HG02571 (cell line): ENCODE data around the gene RNFT1.
"Not testable (repeated sequence)": the region's sequence is repeated elsewhere in the genome, so short reads cannot be mapped to it uniquely, and the experiment has no call there.

Experiments
- ATAC-seq: cut with Tn5 transposase; IDR thresholded peaks from one replicate; pipeline ENCODE4 v1.9.1; 2021; ENCODE audit warnings: mild to moderate bottlenecking, moderate library complexity; ENCODE audit not compliant: unreplicated experiment

Gene RNFT1

DNA sequence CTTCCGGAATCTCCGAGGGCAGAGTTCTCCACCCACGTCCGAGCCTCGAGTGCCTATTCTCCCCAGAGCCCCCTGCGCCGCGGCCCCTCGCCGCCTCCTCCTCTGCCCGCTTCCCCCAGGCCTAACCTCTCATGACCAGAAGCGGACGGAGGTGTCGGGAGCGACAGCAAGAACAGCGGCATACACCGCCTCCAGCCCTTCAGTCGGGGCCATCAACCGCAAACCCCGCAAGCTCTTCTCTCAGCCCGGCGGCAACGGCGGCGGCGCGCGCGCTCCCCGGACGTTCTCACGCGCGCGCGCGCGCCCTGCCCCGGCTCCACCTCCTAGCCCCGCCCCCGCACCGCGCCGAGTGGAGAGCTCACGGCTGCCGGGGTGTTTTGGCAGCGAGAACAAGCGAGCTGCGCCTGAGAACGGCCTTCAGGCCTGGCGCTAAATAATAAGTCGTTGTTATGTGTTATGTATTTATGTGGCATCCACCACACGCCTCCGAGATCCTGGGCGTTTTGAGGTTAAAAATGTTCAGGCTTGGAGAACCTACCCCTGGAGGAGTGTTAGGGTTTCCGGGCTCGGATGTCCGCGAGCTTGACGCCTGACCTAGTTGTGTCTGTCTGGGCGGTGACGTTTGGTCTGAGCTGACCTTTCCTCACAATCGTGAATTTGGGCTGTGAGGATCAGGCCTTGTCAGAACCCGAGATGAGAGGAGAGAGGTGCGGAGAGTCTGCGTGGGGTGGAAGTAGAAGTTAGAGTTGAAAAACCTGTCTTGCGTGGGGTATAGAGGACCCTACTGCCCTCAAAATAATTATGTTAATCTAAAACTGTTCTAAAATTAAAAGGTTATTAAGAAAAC is at the start of gene RNFT1:
Gene RNFT1 (minus strand): TSS at position 259 of the 847 bp plus-strand sequence. CDS start 77 bp downstream, at position 182.
- peak; percentile 70 for ATAC-seq

- not testable (repeated sequence) for ATAC-seq
These were observed 44.8 kb upstream of the RNFT1 start for GRCh38 chr17:60009326-60009725.

DNA sequence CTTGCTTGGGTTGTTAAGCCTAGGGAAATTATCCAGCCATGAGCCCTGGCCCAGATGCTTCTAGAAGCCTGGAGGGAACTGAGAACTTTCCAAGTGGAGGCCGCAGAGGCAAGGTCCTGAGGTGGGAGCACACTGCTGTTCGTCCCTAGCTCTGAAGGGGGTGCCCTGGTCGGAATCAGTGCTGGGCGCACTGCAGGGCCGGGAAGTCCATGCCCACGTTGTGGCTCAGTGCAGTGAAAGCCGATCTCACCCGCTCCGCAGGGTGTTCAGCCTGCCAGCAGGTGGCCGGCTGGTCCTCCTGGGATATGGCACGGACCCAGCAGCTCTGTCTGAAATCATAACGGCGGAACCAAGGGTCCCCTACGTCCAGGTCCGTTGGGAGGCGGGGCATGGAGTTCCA is 43.8 kb upstream of the RNFT1 start:
- not testable (repeated sequence) for ATAC-seq

- ATAC-seq = no peak
These were observed 41.6 kb upstream of the RNFT1 start for GRCh38 chr17:60006160-60006559.

DNA sequence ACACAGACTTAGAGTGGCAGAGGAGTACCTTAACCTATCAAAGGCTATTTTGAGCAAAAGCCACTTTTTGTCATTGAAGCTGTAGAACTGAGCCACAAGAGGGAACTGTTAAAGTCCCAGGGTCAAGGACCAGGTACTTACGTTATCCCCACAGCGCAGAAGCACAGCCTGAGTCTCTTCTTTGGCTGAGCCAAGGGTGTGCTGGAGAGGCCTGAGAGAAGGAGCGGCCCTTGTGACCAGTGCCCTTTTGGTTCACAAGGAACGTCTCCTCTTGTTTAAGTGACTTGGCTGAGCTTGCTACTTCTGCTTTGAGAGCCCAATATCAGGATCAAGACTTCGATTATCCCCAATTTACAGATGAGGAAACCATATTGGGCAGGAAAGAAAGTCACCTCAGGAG is 40.0 kb upstream of the RNFT1 start:
- not testable (repeated sequence) for ATAC-seq

- ATAC-seq = not testable (repeated sequence)
These were observed 37.9 kb upstream of the RNFT1 start for GRCh38 chr17:60002405-60002804.

- ATAC-seq = not testable (repeated sequence)
These were observed 32.1 kb upstream of the RNFT1 start for GRCh38 chr17:59996608-59997007.

GRCh38 chr17:59975166-59975565 is 10.6 kb upstream of the RNFT1 start:
- not testable (repeated sequence) for ATAC-seq

DNA sequence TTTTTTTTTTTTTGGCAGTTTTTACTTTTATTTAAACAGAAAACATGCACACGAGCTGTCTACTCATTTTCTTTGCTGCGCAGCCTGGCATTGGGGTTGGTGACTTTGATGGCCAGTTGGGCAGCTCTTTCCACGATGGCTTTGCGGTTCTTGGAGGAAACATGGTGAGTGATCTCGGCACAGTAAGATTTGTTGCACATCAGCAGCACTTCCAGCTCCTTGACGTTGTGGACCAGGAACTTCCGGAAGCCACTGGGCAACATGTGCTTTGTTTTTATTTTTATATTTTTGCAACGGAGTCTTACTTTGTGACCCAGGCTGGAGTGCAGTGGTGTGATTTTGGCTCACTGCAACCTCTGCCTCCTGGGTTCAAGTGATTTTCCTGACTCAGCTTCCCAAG is 8.9 kb upstream of the RNFT1 start:
- not testable (repeated sequence) for ATAC-seq

- no peak for ATAC-seq
These were observed 8.2 kb upstream of the RNFT1 start for GRCh38 chr17:59972778-59973177.

DNA sequence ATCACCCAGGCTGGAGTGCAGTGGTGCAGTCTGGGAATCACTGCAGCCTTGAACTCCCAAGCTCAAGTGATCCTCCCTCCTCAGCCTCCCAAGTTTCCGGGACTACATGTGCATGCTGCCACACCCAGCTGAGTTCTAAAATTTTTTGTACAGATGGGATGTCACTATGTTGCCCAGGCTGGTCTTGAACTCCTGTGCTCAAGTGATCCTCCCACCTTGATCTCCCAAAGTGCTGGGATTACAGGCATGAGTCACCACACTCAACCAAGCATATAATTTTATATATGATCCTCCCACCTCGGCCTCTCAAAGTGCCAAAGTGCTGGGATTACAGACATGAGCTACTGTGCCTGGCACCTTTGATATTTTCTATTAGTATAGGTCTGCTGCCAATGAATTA is 7.2 kb upstream of the RNFT1 start:
- ATAC-seq = not testable (repeated sequence)

- peak; percentile 55 for ATAC-seq
These were observed 630 bp downstream of the RNFT1 start for GRCh38 chr17:59963738-59964481.

DNA sequence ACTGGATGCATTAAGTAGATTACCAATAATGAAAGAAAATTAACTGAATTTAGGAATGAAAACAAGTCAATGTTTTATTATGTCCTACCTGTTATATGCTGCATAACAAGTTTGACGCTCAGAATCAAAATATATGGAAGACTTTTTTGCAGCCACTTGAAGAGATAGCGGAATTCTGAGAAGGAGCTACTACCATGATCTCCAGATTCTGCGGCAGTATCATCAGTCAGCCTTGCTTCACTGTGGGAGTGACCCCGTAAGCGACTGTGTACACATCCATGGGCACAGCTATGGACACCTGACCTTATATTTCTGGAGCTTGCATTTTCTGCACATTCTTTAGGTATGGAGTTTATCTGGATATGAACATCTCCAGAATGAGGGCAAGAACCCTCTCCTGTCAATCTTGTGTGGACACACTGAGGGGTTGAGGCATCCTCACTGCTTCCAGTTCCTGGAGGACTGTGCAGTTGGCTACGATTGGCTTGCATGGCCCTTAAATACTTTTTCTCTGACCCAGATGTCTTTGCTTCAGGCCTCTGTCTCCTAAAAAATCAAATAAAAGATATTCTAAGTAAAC is 1.7 kb downstream of the RNFT1 start:
- no peak for ATAC-seq

DNA sequence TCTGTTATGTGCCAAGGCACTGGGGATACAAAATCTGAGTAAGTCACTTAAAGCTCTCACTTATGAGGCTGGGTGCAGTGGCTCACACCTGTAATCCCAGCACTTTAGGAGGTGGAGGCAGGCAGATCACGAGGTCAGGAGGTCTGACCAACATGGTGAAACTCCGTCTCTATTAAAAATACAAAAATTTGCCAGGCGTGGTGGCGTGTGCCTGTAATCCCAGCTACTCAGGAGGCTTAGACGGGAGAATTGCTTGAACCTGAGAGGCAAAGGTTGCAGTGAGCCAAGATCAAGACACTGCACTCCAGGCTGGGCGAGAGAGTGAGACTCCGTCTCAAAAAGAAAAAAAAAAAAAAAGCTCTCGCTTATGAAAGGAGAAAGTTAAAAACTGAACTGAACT is 5.0 kb downstream of the RNFT1 start:
- ATAC-seq = not testable (repeated sequence)

GRCh38 chr17:59954856-59955255 is 9.7 kb downstream of the RNFT1 start:
- no peak for ATAC-seq

- ATAC-seq = no peak
These were observed 14.5 kb downstream of the RNFT1 start for GRCh38 chr17:59950049-59950448.

DNA sequence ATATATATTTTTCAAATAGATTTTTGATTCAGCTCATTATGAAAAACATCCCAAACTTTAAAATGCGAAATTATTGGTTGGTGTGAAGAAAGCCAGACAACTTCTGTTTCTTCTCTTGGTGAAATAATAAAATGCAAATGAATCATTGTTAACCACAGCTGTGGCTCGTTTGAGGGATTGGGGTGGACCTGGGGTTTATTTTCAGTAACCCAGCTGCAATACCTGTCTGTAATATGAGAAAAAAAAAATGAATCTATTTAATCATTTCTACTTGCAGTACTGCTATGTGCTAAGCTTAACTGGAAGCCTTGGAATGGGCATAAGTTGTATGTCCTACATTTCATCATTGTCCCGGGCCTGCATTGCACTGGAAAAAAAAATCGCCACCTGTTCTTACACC is 17.2 kb downstream of the RNFT1 start:
- ATAC-seq = not testable (repeated sequence)

DNA sequence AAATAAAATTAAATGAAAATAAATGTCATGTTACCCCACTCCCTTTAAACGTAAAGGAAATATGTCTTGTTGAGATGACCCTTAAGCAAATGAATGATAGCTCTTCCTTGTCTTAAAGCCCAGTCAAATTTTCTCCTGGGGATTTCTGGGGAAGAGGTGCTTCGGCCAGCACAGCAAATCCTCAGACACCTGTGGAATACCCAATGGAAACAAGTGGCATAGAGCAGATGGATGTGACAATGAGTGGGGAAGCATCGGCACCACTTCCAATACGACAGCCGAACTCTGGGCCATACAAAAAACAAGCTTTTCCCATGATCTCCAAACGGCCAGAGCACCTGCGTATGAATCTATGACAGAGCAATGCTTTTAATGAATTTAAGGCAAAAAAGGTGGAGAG is 18.1 kb downstream of the RNFT1 start:
- not testable (repeated sequence) for ATAC-seq

DNA sequence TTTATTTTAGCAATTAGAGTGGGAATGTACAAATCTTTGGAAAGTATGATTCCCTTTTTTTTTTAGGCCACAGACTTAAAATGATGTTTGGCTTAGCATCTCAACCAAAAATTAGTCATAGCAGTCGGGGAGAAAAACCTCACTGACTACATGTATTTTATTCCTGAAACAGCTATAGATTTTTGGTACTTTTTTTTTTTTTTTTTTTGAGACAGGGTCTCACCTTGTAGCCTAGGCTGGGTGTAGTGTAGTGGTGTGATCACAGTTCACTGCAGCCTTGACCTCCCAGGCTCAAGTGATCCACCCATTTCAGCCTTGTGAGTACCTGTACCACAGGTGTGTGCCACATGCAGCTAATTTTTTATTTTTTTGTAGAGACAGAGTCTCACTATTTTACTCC is 23.4 kb downstream of the RNFT1 start:
- no peak for ATAC-seq

GRCh38 chr17:59940697-59941096 is 23.8 kb downstream of the RNFT1 start:
- ATAC-seq = not testable (repeated sequence)

DNA sequence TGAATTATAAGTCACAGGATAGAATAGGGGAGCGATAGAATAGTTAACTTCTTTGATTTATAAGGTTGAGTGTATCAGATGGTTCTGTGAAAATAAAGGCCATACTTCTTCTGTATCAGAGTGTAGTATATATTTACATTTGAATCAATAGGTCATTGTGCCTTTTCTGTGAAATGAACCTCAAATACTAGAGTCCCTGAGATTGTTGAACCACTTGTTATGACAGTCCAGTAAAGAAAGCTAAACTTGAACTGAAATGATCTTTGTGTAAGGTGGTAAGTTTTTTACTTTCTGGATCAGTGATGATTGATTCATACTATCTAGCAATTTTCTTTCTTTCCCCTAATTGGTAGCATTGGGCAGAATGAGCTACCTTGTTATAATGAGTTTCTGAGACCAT is 31.2 kb downstream of the RNFT1 start:
- not testable (repeated sequence) for ATAC-seq

DNA sequence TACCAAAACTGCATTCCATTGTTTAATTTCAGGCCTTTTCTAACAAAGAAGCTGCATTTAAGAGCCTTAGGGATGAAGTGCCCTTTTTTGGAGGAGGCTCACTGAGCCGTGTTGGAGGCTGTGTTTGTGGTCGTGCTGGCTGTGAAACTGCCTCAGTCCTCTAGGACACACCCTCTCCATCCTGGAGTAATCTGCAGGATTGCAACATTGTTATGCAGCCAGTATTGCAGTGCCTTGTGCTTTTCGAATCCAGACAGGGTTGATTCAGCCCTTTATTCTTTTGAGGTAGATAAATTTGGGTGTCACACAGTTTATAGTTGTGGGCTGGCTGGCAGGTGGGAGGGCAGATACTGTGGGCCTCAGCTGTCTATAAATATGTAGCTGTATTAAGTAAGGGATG is 33.8 kb downstream of the RNFT1 start:
- ATAC-seq = not testable (repeated sequence)
